K562 treated with DMSO at 1 percent for 48 hours (cell line): ENCODE results near the gene PLCB1. TPM values are rescaled to one million over a fixed set of nuclear protein-coding genes. Genes with fewer than 3 reads are reported as not detected.

Experiments used
- total RNA-seq: library from RNA; unstranded; fragments of 300-600 nt; gene quantifications from 2 replicates; pipeline ENCODE4 v1.2.3, GENCODE V29; 2022; ENCODE audit warnings: low replicate concordance; ENCODE audit errors: extremely low read depth

Gene PLCB1
- not detected in 2 replicates for total RNA-seq

DNA sequence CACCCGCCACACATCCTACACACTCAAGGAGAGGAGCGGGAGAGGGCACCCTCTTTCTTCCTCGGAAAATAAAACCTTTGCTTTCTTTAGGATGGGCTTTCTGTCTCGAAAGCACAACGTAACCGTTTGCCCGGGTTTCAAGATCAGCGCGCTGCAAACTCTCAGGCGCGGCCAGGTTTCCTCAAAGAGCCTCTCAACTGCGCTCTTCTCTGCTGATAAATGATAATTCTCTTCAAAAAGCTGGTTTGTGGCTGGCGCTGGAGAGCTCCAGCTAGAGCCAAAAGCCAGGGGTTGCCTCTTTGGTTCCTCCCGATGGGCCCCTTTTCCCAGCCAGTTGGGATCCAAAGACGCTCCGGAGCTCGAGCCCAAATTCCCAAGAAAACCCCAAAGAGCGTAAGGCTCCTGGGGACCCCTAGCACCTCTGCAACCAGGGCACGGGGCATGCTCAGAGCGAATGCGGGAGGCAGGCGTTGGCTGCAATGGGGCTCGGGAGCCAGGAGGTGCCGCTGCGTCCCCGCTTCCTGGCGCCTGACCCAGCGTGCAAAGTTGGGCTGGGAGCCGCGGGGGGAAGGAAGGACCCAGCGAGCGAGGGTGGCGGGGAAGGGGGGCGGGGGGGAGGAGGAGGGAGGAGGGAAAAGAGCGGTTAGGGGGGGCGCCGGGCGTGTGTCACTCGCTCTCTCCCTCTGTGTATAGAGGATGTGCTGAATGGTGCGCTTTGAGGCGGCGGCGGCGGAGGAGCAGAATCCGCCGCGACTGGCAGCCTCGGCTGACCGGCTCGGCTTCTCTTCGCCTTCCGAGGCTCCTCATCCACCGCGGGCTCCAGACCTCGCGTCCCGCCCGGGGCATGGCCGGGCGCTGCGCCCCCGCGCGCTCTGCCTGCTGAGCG is at the start of gene PLCB1:
Gene PLCB1, plus strand, starts transcription at position 669 of the 886 bp plus-strand sequence. CDS start 386 bp downstream, outside the sequence.

Other genes with a start within 250 kb of the PLCB1 start
- not detected in 2 replicates for gene HAO1, start 191.8 kb upstream of the PLCB1 start, total RNA-seq
- gene TMX4, start 112.5 kb upstream of the PLCB1 start, total RNA-seq, result not detected in 2 replicates